Measurements from ENCODE around the gene PIK3R2. TPM values are rescaled to one million over a fixed set of nuclear protein-coding genes. Genes with fewer than 3 reads are reported as not detected.

PIK3R2 gene
- total RNA-seq, 4 donors from 2014 or later: 12.2 to 38.1 (median 15.7) TPM

- DNase-seq (ENCODE audit: low spot score in 2 of 2): peak in 1 of 2 donors; percentile 61
These were observed 20.1 kb downstream of the PIK3R2 start for GRCh38 chr19:18173054-18173571.

GRCh38 chr19:18173572-18174288 lies 20.8 kb downstream of the PIK3R2 start, which contains the start of gene IFI30:
Gene IFI30, plus strand, starts transcription at chr19:18173813. Its CDS starts 29 bp downstream, at chr19:18173842.
- Histone ChIP-seq H3K4me1 (peaks cover 0 to 17% (median 3%) of the 10 kb centered on the region in 4 donors), H3K9me3 (no peaks in the 10 kb centered on the region), H3K27ac (peak within 1 kb of the TSS in 3 of 4 donors; percentile 70 to 84 (median 76)), H3K36me3 (peaks cover 0 to 19% (median 0%) of the 10 kb centered on the region in 3 donors), H3K4me3 (peak within 1 kb of the TSS; percentile 46 to 81 (median 69)), H3K27me3 (no peaks in the 10 kb centered on the region)
- 0 to 1% methylated on average over 15 to 21 of the region's 47 CpGs for WGBS, 2 donors
- no peak for TF ChIP-seq CTCF (IDR thresholded peaks at IDR 0.05)
- TF ChIP-seq EP300 (IDR thresholded peaks at IDR 0.05): peak in 1 of 2 donors; percentile 58
- TF ChIP-seq POLR2A (IDR thresholded peaks at IDR 0.05): peak; percentile 43 to 51
- DNase-seq (ENCODE audit: low spot score in 2 of 2): peak; percentile 61 to 66

More at GRCh38 chr19:18173054-18173571, 20.1 kb downstream of the PIK3R2 start:
- Histone ChIP-seq H3K27me3 (no peaks in the 10 kb centered on the region), H3K27ac (peak overlapping the region in 3 of 4 donors; percentile 34 to 84 (median 76)), H3K9me3 (no peaks in the 10 kb centered on the region), H3K4me1 (peaks cover 0 to 23% (median 3%) of the 10 kb centered on the region in 4 donors), H3K4me3 (peak overlapping the region in 3 of 4 donors; percentile 67 to 81 (median 71)), H3K36me3 (peaks cover 0 to 25% (median 0%) of the 10 kb centered on the region in 3 donors)
- 33 to 41% methylated on average over 18 of the region's 18 CpGs for WGBS, 2 donors
- no peak for TF ChIP-seq CTCF (IDR thresholded peaks at IDR 0.05)
- no peak for TF ChIP-seq POLR2A (IDR thresholded peaks at IDR 0.05)
- TF ChIP-seq EP300 (IDR thresholded peaks at IDR 0.05): no peak

- peaks cover 0 to 6% (median 0%) of the 10 kb centered on the region in 3 donors for H3K36me3 ChIP-seq
- no peak overlapping the region for H3K27ac ChIP-seq
- peak overlapping the region in 3 of 4 donors; percentile 13 to 71 (median 67) for H3K4me3 ChIP-seq
- WGBS, 2 donors: 86 to 89% methylated on average over 8 to 11 of the region's 11 CpGs
- no peak for DNase-seq (ENCODE audit: low spot score in 2 of 2)
- TF ChIP-seq CTCF (IDR thresholded peaks at IDR 0.05) (no peak), EP300 (IDR thresholded peaks at IDR 0.05) (no peak), POLR2A (IDR thresholded peaks at IDR 0.05) (no peak)
- peaks cover 0 to 16% (median 3%) of the 10 kb centered on the region in 4 donors for H3K4me1 ChIP-seq
- H3K27me3 ChIP-seq: no peaks in the 10 kb centered on the region
- H3K9me3 ChIP-seq: no peaks in the 10 kb centered on the region
These were observed 22.0 kb downstream of the PIK3R2 start for GRCh38 chr19:18174983-18175382.

- TF ChIP-seq CTCF (IDR thresholded peaks at IDR 0.05): no peak
- no peak for TF ChIP-seq EP300 (IDR thresholded peaks at IDR 0.05)
- H3K9me3 ChIP-seq: no peaks in the 10 kb centered on the region
- no peak overlapping the region for H3K4me3 ChIP-seq
- H3K27me3 ChIP-seq: no peaks in the 10 kb centered on the region
- H3K36me3 ChIP-seq: no peaks in the 10 kb centered on the region
- no peak for DNase-seq (ENCODE audit: low spot score in 2 of 2)
- 78 to 86% methylated on average over 17 to 19 of the region's 19 CpGs for WGBS, 2 donors
- H3K4me1 ChIP-seq: peaks cover 0 to 16% (median 1%) of the 10 kb centered on the region in 4 donors
- H3K27ac ChIP-seq: no peak overlapping the region
These were observed 23.7 kb downstream of the PIK3R2 start for GRCh38 chr19:18176367-18177310.
